RPMI8226 (cell line): ENCODE data around the gene RELL2.

ENCODE experiments used
- DNase-seq: peaks from one replicate; pipeline ENCODE4 v3.0.0-alpha.2; 2015

RELL2 gene

GRCh38 chr5:141618804-141619554 is 17.8 kb upstream of the RELL2 start, which contains the start of gene DIAPH1:
TSS of gene DIAPH1 (minus strand) at chr5:141619000. CDS start at chr5:141618914, 86 bp downstream.
- peak; percentile 98 for DNase-seq

- peak; percentile 61 for DNase-seq
Measured at GRCh38 chr5:141623186-141623585, 13.6 kb upstream of the RELL2 start.

GRCh38 chr5:141623611-141624010 is 13.2 kb upstream of the RELL2 start:
- no peak for DNase-seq

- DNase-seq, result no peak
Measured at GRCh38 chr5:141628175-141628788, 8.5 kb upstream of the RELL2 start.

GRCh38 chr5:141630570-141631140 is 6.1 kb upstream of the RELL2 start:
- no peak for DNase-seq

- no peak for DNase-seq
Measured at GRCh38 chr5:141632650-141633049, 4.1 kb upstream of the RELL2 start.

GRCh38 chr5:141633871-141634561 is 2.8 kb upstream of the RELL2 start:
- DNase-seq, result no peak

GRCh38 chr5:141634720-141635119 is 2.1 kb upstream of the RELL2 start:
- DNase-seq, result no peak

GRCh38 chr5:141635646-141636045 is 1.2 kb upstream of the RELL2 start:
- DNase-seq, result no peak

- peak; percentile 40 for DNase-seq
Measured at GRCh38 chr5:141636106-141636412, 738 bp upstream of the RELL2 start.

GRCh38 chr5:141637123-141637766 is 448 bp downstream of the RELL2 start:
- DNase-seq, result peak; percentile 64

- DNase-seq, result peak; percentile 70
Measured at GRCh38 chr5:141637767-141638419, 1.1 kb downstream of the RELL2 start.

GRCh38 chr5:141638771-141639170 is 2.0 kb downstream of the RELL2 start:
- DNase-seq, result no peak

- no peak for DNase-seq
Measured at GRCh38 chr5:141639357-141640050, 2.7 kb downstream of the RELL2 start.

- DNase-seq, result no peak
Measured at GRCh38 chr5:141640051-141640415, 3.2 kb downstream of the RELL2 start.

GRCh38 chr5:141640698-141641097 is 3.9 kb downstream of the RELL2 start:
- no peak for DNase-seq

GRCh38 chr5:141641634-141642267 is 5.0 kb downstream of the RELL2 start:
- DNase-seq, result no peak

- DNase-seq, result no peak
Measured at GRCh38 chr5:141646026-141646425, 9.2 kb downstream of the RELL2 start.

- DNase-seq, result no peak
Measured at GRCh38 chr5:141647242-141647641, 10.4 kb downstream of the RELL2 start.

- DNase-seq, result no peak
Measured at GRCh38 chr5:141647851-141648250, 11.1 kb downstream of the RELL2 start.

- DNase-seq, result no peak
Measured at GRCh38 chr5:141649056-141649688, 12.4 kb downstream of the RELL2 start.
